Measurements from ENCODE around the gene ENOX2.
"Not testable (repeated sequence)": the region's sequence is repeated elsewhere in the genome, so short reads cannot be mapped to it uniquely, and the experiment has no call there.

ENOX2 gene, protein sequence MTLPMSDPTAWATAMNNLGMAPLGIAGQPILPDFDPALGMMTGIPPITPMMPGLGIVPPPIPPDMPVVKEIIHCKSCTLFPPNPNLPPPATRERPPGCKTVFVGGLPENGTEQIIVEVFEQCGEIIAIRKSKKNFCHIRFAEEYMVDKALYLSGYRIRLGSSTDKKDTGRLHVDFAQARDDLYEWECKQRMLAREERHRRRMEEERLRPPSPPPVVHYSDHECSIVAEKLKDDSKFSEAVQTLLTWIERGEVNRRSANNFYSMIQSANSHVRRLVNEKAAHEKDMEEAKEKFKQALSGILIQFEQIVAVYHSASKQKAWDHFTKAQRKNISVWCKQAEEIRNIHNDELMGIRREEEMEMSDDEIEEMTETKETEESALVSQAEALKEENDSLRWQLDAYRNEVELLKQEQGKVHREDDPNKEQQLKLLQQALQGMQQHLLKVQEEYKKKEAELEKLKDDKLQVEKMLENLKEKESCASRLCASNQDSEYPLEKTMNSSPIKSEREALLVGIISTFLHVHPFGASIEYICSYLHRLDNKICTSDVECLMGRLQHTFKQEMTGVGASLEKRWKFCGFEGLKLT

DNA sequence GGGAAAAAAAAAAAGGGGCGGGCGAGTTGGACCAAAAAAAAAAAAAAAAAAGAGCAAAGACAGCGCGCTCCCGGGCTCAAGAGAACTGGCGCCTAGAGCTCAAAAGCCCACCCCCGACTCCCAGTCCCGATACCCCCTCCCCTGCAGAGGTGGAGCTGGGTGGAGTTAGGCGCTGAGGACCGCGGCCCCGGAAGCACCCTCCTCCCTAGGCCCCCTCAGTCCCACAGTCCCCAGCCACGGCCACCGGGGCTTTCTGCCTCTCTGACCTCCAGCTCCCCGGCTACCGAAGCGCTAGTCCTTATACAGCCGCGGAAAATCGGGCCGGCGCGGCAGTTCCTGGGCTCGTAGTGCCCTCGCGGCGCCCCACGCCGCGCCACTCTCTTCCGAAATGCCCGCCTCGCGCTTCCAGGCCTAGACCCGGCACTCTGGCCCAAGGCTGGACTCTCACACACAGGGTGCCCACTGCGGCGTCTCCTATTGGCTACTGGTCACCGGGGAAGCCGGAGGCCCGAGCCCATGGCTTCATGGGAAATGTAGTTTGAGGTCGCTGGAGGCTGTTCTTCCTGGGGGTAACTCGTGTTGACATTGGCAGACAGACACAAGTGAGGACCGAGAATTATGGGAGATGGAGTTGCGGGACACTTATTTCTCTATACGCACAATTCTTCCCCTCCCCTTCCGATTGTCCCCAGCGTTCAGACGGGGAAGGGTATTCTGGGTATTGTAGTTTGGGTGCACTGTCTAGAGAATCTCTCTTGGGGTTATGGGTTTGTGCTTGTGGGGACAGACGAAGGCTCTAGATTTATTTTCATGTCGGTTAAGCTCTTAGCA, at the start of gene ENOX2:
Gene ENOX2 (minus strand): TSS at position 427 of the 831 bp plus-strand sequence. CDS start 199,993 bp downstream, outside the sequence.
- peak; percentile 96 for DNase-seq

DNA sequence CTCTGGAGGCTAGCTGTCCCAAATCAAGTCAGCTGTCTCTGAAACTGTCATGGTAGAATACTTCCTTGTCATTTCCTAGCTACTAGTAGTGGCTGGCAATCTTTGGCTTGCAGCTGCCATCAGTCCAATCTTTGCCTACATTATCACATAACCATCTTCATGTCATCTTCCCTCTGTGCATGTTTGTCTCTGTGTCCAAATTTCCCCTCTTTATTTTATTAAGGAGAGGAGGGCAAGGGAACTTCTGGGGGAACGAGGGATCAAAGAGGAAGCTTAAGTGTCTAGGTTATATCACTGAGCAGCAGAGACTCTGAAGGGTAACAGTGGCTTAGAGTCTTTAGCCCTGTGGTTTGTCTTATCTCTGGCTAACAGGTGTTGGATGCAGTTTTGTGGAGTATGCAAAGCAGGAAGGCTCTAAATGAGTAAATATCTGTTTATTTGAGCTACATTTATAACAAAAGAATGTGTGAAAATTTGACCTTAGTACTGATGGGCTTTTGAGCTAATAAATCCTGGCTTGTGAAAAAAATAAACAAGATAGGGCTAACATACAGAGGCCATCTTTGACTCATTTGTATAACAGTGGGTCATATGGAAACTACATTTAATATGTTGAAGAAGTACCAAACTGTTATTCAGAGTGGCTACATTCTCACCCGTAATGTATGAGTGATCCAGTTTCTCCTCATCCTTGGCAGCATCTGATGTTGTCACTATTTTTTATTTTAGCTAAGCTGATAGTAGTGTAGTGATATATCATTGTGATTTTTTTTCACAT, 49.4 kb upstream of the ENOX2 start:
- DNase-seq, result no peak

DNA sequence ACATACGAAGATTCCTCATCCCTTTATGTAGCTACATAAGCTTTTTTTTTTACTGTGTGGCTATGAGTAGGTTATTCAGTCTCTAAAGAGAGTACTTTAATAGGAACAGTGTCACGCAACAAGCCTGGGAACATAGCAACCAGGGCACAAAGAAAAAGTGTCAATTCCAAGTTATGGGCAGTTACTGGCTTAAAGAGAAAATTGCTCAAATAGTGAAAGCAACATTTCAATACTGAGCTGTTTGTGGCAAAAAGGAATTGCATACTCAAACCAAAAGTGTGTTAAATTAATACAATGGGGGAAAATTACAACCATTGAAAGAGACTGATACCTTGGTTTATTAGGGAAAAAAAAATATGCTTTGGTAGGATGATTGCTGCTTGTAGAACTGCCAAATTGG, 41.2 kb upstream of the ENOX2 start:
- DNase-seq, result no peak

DNA sequence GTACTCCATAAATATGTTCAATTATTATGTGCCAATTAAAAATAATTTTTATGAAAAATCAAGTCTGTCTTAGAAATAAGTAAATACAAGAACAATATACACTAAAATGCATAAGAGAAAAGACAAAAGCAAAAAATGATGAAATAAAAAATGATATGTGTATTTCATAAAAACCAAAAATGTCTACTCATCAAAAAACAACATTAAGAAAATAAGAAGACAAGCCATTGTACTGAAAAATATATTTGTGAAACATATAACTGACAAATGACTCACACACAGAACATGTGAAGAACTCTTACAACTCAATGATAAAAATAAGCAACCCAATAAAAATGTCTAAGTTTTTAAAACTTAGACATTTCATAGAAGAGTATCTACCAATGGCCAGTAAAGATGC, 34.1 kb upstream of the ENOX2 start:
- no peak for DNase-seq

DNA sequence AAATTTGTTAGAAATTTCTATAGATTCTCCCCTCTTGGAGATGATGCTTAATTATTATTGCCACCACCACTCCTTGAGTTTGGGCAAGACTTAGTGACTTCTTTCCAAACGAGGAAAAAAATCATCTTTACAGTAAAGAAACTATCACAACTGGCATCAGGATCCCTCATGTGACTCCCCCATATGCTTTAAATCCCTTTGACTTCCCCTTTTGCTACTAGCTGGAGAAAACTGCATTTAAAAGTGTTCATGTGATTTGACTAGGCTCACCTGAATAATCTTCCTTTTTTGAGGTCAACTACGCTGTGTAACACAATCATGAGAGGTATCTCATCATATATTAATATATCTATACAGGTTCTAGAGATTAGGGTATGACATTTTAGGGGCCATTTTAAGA, 30.3 kb upstream of the ENOX2 start:
- no peak for DNase-seq

DNA sequence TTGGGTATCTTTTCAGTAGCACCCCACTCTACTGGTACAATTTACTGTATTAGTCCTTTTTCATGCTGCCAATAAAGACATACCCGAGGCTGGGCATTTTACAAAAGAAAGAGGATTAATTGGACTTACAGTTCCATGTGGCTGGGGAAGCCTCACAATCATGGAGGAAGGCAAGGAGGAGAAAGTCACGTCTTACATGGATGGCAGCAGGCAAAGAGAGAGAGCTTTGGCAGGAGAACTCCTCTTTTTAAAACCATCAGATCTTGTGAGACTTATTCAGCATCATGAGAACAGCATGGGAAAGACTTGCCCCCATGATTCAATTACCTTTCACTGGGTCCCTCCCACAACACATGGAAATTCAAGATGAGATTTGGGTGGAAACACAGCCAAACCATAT, 17.4 kb upstream of the ENOX2 start:
- not testable (repeated sequence) for DNase-seq

DNA sequence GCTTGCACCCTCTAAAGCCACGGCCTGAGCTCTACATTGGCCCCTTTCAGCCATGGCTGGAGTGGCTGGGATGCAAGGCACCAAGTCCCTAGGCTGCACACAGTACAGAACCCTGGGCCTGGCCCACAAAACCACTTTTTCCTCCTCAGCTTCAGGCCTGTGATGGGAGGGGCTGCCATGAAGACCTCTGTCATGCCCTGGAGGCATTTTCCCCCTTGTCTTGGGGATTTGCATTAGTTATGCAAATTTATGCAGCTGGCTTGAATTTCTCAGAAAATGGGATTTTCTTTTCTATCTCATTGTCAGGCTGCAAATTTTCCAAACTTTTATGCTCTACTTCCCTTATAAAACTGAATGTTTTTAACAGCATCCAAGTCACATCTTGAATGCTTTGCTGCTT, 16.7 kb upstream of the ENOX2 start:
- not testable (repeated sequence) for DNase-seq

DNA sequence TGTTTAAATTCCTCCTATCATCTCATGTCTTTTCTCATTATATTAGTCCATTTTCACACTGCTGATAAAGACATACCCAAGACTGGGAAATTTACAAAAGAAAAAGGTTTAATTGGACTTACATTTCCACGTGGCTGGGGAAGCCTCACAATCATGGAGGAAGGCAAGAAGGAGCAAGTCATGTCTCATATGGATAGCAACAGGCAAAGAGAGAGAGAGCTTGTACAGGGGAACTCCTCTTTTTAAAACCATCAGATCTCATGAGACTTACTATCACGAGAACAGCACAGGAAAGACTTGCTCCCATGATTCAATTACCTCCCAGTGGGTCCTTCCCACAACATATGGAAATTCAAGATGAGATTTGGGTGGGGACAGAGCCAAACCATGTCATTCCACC, 15.5 kb upstream of the ENOX2 start:
- DNase-seq, result not testable (repeated sequence)

DNA sequence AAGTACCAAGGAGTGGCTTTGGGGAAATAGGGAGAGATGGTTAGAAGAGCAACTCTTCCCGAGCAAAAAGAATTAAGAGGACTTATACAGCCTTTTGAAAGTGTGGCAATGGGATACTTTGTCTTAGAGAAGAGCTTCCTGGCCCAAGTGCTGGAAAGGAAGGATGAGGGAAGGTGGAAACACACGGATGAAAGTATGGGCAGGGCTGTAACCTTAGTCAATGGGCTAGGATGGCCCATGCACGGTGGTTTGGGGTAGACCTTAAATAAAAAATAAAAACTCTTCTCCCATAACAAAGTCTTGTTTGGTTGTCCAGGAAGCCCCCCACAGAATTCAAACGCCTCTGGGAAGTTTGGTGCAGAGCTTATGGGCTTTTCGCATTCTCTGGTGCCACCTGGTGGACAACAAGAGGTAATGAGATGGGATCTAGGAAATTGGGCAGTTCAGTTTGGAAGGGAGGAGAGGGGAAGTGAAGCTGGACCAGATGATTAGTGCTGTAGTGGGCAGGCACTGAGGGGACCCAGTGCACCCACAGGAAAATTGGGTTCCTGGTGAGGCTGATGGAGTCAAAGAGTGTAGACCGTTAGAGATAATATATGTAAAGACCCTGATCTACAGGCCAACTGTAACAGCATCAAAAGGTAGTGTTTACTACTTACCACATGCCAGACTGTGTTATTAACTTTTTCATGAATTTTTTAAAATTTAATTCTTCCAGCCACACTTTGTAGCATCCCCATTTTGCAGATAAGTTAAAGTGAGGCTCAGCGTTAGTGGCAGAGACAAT, 13.8 kb upstream of the ENOX2 start:
- DNase-seq, result peak; percentile 9

DNA sequence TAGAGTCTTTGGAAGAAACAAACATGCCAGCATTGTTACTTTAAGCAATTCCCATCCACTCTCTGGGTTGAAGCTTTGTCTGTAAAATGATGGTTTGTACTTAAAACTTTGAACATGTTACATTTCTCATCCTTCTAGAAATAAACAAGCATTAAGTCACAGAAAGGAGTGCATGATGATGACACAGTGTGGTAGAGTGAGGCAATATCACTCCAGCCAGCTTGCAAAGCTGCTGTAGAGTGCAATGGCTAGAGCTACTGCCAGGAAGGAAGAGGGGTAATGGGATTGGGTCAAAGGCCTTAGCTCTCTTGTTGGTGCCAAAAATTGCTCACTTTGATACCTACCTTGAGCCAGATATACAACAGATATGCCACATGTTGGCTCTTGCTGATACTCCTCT, 12.3 kb upstream of the ENOX2 start:
- no peak for DNase-seq

DNA sequence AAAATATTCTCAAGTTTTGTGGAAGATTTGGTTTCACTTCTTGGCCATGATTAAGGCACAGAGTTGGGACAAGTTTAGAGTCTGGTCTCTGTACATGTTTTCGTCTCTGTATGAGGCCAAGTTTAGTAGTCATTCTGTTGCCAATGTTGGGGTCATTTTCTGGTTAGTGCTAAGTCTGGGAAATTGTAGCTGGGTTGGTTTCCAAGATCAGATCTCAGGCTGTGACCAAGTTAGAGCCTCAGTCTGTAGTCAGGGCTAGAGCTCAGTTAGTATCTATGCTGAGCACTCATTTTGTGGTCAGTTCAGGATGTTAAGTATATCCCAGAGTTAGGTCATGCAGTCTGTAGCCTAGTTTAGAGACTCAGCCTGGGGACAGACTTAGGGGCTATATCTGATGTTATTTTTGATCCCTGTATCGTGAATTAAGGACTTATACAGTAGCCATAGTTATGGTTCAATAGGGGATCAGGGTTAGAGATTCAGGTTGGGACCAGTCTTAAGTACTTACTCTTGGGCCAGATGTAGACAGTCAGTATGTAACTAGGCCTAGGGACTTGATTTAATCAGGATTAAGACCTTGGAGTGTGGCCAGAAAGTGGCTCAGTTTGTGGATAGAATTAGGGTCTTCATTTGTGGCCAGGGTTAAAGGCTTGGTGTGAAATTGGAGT, 6.6 kb upstream of the ENOX2 start:
- DNase-seq, result no peak

DNA sequence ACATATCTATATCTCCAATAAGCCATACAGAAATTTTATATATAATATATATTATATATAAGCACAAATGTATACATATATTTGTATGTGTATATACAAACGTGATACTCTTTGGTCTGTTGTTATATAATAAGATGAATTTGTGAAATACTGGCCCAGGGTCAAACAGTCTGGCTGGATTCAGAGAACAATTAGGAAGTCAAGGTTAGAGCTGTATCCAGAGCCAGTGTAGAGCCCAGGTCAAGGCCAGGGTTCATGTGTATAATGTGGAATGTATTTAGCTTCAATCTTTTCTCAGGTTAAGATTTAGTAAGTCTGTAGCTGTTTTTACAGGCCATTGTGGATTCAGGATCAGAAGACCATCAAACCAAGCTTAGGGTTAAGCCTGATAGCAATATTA, 3.8 kb upstream of the ENOX2 start:
- DNase-seq, result no peak

DNA sequence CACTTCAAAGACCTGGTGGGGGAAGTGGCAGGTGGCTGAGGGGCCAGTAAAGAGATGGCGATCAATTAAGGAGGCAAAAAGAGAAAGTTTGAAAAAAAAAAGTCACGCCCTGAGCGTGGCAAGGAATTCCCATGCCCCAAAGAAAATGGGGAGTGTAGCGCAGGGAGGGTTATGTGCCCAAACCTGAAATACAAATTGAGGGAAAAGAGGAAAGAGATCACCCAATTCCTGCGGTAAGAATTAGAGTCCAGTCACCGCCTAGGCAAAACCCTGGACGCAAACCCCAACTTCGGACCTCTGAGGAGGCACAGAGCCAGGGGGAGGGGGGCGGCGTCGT, 595 bp downstream of the ENOX2 start:
- no peak for DNase-seq

DNA sequence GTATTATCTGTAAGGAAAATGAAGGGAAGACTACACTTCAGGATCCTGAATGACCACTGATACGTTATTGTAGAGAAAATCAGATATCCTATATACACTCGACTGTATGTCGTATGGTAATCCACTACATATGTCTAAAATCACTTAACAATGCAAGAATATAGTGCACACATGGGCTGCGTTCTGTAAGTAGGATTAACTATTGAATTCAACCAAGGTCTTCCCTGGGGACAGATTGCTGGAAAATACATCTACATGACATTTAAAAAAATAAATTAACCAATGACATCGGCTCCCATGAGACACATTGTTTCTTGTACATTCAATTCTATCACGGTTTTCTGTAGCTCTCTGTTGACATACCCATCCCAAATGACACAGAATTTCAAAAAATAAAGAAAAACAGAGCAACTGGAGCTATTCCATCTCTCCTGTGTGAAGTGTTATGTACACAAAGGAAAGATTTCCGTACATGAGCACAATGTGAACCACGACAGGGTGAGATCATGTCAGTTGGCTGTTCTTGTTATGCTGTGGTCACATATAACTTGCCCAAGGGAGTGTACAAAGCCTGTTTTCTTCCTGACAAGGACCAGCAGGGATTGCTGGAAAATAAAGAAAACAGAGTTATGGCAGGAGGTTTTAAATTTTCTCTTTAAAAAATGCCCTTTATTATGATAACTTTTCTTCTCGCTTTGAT, 6.1 kb downstream of the ENOX2 start:
- no peak for DNase-seq

DNA sequence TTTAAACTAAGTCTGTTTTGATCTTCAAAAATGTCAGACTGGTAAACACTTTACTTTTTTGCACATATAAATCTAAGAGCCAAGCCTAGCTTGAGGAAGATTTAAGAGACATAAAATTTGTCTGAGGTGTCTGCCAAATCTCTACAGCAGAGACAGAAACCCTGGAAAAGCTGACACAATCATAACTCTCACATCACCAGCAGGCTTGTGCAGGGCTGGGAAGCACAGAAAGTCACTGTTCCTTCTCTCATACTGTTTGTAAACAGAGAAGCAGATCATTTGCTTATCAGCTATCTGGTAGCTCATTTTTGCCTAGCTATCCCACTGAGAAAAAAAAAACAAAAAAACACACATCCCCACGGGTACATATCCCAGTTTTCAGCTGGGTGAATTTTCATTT, 7.0 kb downstream of the ENOX2 start:
- DNase-seq, result no peak

DNA sequence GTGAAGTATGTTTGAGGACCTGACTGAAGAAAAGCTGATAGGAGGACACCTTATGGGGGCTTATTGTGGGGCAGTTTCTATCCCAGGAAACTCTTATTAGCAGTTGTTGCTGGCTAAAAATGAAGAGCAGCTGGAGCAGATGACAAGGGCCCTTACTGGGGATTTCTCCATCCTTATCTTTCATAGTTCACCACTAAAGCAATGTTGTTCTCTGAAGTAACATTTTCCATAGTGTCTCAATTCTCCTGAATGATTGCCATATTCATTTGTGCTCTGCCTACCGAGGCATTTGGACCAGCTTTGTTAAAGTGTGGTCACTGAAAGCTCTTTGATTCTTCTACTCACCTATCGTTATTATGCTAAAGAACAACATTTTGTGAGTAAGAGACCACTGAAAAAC, 7.7 kb downstream of the ENOX2 start:
- DNase-seq, result no peak

DNA sequence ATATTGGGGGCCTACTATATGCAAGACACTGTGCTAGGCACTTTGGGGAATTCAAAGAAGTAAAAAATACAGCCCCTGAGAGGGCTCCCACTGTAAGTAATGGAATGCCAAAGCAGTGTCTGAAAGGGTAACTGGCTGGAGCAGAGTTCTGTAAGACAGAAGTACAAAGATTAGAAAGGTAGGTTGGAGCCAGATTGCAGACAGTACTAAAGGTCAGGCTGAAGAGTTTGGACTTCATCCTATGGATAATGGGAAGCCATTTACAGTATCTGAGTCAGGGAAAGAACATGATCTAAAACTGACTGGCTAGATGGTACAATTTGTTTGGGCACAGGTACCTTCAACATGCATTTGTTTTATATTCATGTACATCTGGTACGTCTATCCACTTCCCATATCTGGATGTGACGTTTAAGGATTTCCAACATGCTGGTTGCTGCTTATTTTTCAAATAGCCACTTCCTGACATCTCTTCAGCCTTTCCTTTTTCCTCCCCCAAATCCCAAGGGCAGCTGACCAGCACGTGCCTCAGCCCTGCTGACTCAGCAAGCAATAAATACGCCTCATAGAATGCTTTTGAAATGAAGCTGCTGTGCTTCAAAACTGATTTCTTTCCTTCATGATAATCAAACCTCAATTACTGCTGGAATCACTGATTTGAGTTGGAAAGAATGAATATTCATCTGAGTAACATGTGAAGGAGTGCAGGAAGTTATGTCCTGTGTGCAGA, 9.5 kb downstream of the ENOX2 start:
- DNase-seq, result no peak

DNA sequence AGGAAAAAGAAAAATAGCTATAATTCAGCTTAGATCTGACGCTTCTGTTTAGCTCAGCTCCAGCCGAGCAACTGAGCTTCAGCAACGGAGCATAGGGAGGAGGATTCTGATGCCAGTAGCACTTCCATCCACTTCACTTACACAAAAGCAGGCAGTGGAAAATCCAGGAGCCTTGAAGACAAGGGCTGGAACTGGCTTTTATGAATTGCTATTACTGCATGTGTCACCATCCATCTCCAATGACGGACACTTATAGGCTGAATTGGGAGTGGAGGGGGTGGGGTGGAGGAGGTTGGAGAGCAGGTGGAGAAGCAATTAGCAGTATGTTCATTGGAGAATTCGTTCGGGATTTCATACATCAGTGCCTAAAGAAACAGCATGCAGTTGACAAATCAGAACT, 15.6 kb downstream of the ENOX2 start:
- no peak for DNase-seq

DNA sequence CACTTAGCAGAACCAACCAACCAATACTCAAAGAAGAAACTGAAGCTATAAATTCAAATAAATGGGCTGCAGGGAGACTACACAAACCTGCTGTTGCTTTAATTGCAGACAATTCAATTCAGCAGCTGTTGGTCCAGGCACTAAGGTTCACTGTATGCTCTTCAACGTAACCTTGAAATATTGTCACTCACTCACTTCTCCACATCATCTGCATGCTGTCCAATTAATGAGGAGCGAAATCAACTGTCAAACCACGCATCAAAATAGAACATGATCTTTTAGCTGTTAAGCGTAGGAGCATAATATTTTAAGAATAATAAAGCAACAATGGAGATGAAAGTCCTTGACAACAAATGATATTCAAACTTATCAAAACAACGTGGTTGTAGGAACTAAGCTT, 17.0 kb downstream of the ENOX2 start:
- DNase-seq, result no peak

DNA sequence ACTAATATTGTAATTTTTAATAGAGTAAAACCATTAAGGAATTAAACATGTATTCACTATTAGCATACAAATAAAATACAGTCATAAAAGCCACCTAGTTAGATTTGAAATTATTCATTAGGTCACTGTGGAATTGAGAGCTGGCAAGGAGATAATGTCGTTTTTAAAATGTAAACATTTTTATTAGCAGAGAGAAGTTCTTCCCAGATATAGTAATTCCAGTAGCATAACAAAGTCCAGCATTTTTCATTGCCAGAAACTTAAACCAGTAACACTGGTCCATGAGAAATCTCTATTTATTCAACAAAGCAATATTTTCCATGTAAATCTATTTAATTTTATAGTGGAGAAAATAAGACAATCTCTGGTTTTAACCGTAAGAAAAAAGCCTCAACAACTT, 17.5 kb downstream of the ENOX2 start:
- no peak for DNase-seq
